Epithelial cell of proximal tubule (primary cell): ENCODE results near the gene AGPAT1. TPM values are rescaled to one million over a fixed set of nuclear protein-coding genes. Genes with fewer than 3 reads are reported as not detected.

Experiments used
- DNase-seq: peaks from one replicate; pipeline ENCODE4 v3.0.0-alpha.2; 2011; ENCODE audit warnings: low read depth
- H3K4me3 ChIP-seq: 2 replicates; pipeline ENCODE4 v1.5.1; 2011; ENCODE audit warnings: low read depth, mild to moderate bottlenecking, low read length
- total RNA-seq: library from RNA; depleted of rRNA; stranded (reverse); fragments of >200 nt; gene quantifications from 2 replicates; pipeline ENCODE4 v1.2.3, GENCODE V29; 2015
- TF ChIP-seq, protein P1 (sequence below): conservative IDR thresholded peaks from 2 replicates; pipeline ENCODE4 v1.5.1; 2012; ENCODE audit warnings: low read depth, mild to moderate bottlenecking, low read length

AGPAT1 gene
- total RNA-seq, 1 donor from 2014 or later, result 72.2 TPM

- TF ChIP-seq, protein P1, sequence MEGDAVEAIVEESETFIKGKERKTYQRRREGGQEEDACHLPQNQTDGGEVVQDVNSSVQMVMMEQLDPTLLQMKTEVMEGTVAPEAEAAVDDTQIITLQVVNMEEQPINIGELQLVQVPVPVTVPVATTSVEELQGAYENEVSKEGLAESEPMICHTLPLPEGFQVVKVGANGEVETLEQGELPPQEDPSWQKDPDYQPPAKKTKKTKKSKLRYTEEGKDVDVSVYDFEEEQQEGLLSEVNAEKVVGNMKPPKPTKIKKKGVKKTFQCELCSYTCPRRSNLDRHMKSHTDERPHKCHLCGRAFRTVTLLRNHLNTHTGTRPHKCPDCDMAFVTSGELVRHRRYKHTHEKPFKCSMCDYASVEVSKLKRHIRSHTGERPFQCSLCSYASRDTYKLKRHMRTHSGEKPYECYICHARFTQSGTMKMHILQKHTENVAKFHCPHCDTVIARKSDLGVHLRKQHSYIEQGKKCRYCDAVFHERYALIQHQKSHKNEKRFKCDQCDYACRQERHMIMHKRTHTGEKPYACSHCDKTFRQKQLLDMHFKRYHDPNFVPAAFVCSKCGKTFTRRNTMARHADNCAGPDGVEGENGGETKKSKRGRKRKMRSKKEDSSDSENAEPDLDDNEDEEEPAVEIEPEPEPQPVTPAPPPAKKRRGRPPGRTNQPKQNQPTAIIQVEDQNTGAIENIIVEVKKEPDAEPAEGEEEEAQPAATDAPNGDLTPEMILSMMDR, result no peak
- H3K4me3 ChIP-seq, result no peak overlapping the region
- DNase-seq, result no peak
Observed at GRCh38 chr6:32210191-32210601, 34.3 kb upstream of the AGPAT1 start.

- H3K4me3 ChIP-seq, result no peak overlapping the region
- no peak for DNase-seq
- TF ChIP-seq, protein P1, result no peak
Observed at GRCh38 chr6:32208996-32209395, 33.1 kb upstream of the AGPAT1 start.

- no peak for DNase-seq
- TF ChIP-seq, protein P1, result no peak
- H3K4me3 ChIP-seq, result no peak overlapping the region
Observed at GRCh38 chr6:32204268-32204715, 28.4 kb upstream of the AGPAT1 start.

DNA sequence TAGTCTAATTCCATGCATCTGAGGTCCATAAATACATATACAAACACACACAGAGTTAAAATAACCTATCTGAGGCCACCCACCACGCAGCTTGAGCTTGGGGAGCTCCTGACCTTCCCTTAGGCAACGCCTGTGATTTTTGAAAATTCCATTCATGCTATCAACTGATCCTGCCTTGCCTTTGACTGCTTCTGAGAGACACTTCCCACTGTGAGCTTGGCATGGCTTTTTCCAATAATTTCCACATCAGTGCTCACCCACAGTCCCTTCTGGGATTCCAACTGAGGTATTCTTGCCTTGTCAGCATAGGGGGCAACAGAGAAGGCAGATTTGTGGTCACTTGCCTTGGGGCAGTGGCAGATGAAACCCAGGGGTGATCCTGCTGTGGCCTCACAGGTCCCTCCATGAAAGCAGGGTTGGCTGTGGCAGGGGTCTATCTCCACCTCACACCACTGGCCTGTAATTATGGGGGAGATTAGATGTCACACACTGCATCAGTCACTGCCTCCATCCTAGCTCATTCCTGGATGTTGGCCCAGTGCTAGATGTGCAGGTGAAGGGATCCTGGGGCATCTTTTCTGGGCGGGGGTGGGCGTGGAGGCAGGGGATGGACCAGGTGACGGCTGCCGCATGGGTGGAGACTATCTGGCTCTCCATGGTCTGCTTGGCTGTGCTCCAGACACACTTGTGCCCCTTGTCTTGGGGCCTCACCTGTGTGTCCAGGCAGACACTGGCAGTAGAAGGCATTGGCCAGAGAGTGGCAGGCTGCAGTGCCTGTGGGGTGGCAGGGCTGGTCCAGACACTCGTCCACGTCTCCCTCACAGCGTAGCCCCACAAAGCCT lies 27.8 kb upstream of the AGPAT1 start:
- TF ChIP-seq, protein P1, result no peak

DNA sequence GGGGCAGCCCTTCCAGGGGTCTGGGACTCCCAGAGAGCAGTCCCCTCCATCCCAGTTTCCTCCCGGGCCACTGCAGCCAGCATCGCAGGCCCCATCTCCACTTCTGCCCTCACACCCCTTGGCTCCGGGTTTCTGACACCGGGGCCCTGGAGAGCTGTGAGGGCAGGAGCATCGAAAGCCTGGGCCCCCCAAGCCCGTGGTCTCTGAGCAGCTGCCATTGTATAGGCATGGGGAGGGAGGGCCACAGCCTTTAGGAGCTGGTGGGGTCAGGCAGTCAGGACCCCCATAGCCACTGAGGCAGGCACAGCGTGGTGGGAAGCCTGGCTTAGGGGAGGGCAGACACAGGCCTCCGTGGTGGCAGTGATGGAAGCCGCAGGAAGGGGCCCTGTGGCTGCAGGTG lies 26.3 kb upstream of the AGPAT1 start:
- no peak for DNase-seq
- TF ChIP-seq, protein P1, result no peak
- H3K4me3 ChIP-seq, result no peak overlapping the region

More for the DNA sequence above, 27.8 kb upstream of the AGPAT1 start:
- no peak overlapping the region for H3K4me3 ChIP-seq
- DNase-seq, result no peak

- no peak for DNase-seq
- no peak overlapping the region for H3K4me3 ChIP-seq
- TF ChIP-seq, protein P1, result no peak
Observed at GRCh38 chr6:32200711-32201475, 25.0 kb upstream of the AGPAT1 start.
